Activated CD4-positive, alpha-beta T cell treated with anti-CD3 and anti-CD28 coated beads, Interleukin-2, Interleukin-6, amounts not matched to agents 100 ng/mL and 50 ng/mL, durations not matched to agents 16 hours and 8 hours (primary cell): Measurements from ENCODE around the gene ZNF566.

Source experiments
- DNase-seq: peaks from one replicate; pipeline ENCODE4 v3.0.0-alpha.2; 2020

Gene ZNF566

DNA sequence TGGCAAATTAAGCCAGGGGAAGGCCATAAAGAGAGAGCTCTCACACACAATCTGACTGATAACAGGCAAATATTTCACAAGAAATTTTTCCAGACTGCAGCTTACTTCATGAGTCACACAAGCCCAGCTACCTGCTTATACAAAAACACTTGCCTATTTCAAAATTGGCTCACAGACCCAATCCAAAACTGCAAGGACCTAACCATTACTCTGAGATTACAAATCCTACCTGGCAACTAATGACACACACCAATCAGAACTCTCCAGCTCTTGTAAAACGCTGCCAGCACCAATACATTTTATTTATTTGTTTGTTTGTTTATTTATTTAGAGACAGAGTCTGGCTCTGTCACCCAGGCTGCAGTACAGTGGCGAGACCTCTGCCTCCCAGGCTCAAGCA is 52.8 kb downstream of the ZNF566 start:
- no peak for DNase-seq

GRCh38 chr19:36423925-36424324 is 65.4 kb downstream of the ZNF566 start:
- DNase-seq: no peak

GRCh38 chr19:36421749-36422481 is 67.4 kb downstream of the ZNF566 start:
- no peak for DNase-seq

- no peak for DNase-seq
These were observed 68.2 kb downstream of the ZNF566 start for GRCh38 chr19:36420961-36421748.

DNA sequence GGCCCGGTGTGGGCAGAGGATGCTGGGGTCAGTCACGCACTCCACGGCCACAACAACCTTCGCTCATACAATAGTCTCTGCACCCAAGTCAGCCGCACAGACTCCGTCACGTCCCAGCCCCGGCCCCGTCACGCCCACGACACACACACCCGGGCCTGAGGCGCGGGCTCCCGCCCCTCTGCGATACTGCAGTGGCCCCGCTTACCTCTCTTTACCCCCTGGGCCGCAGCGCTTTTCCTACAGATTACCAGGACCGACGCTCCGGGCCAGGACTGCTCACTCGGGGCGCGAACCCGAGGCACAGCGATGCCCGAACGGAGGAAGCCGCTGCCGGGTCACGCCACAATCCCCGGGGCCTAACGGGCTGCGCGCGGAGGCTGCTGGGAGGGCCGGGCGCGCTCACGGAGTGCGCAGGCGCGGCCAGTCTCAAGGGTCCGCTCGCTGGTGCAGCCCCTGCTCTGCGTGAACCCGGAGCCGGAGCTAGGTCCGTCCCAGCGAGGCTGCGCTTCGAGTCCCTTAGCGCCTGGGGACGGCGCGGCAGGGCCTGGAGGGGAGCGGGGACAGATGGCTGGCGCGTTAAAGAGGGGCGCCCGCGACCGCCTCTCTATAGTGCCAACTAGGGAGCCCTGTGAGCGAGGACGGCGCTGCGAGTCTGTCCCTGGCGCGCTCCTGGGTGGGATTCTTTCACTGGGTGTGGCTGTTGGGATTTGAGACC is 70.9 kb downstream of the ZNF566 start, which contains the start of gene ZFP82:
Gene ZFP82 (minus strand): TSS at position 358 of the 715 bp plus-strand sequence. CDS start 8,855 bp downstream, outside the sequence.
- peak; percentile 80 for DNase-seq

- DNase-seq: no peak
These were observed 71.5 kb downstream of the ZNF566 start for GRCh38 chr19:36417752-36418286.

GRCh38 chr19:36409841-36410240 is 79.5 kb downstream of the ZNF566 start:
- DNase-seq: no peak

- no peak for DNase-seq
These were observed 81.3 kb downstream of the ZNF566 start for GRCh38 chr19:36408101-36408500.

DNA sequence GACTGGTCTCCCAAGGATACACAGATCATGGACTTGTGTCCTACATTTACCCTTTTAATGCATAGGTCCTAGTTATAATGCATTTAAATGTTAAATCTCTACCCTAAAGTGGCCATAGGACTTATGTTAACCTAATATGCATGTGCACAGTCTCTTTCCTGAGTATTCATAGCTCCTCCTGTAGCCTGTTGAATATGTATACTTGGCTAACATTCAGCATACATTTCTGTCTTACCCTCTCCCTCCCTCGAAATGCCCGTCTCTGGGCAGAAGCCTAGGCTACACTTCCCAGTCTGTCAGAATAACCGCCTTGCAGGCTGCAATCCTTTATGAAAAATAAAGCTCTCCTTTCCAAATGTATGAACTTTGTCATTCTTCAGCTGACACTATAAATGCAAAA is 84.9 kb downstream of the ZNF566 start:
- DNase-seq: no peak

GRCh38 chr19:36401475-36401874 is 87.9 kb downstream of the ZNF566 start:
- no peak for DNase-seq

- DNase-seq: no peak
These were observed 90.8 kb downstream of the ZNF566 start for GRCh38 chr19:36398571-36398970.
